Measurements from ENCODE around the gene HCST.

GRCh38 chr19:35938282-35939224, 36.2 kb downstream of the HCST start:
- TF ChIP-seq POLR2AphosphoS5 (IDR thresholded peaks at IDR 0.05): no peak
- TF ChIP-seq CTCF (IDR thresholded peaks at IDR 0.05): no peak
- TF ChIP-seq POLR2A (IDR thresholded peaks at IDR 0.05): no peak

Measured in sigmoid colon (tissue), 4 donors.